K562 (cell line): Measurements from ENCODE around the gene NCOA1.

Source experiments
- ADNP ChIP-seq: fragments of 200-800 bp; sonication (Bioruptor generic); IDR thresholded peaks from 2 replicates; pipeline ENCODE4 v1.6.1; 2016; ENCODE audit warnings: missing genetic modification characterization, missing compliant biosample characterization
- FOXK2 ChIP-seq, 2 experiments: fragments of 450-650 bp; IDR thresholded peaks in 1 of 2; conservative IDR thresholded peaks in 1 of 2; 2 replicates each; pipeline ENCODE4 v1.6.1; 2016; ENCODE audit warnings: low read depth in 2 of 2, mild to moderate bottlenecking in 1 of 2
- HDAC6 ChIP-seq: IDR thresholded peaks from 2 replicates; pipeline ENCODE4 v1.6.1; 2012; ENCODE audit warnings: low read depth, mild to moderate bottlenecking, control low read depth, inconsistent platforms, low read length, moderate library complexity
- MCM7 ChIP-seq, 2 experiments: fragments of 450-650 bp; IDR thresholded peaks; 2 replicates each; pipeline ENCODE4 v1.6.1; 2016 to 2018
- RFX5 ChIP-seq: IDR thresholded peaks from 2 replicates; pipeline ENCODE4 v1.6.1; 2011; ENCODE audit warnings: low read depth, mild to moderate bottlenecking, improper control_type of control experiment, low read length
- ZBTB8A ChIP-seq: fragments of 450-650 bp; IDR thresholded peaks from 2 replicates; pipeline ENCODE4 v1.6.1; 2018; ENCODE audit warnings: mild to moderate bottlenecking, moderate library complexity; ENCODE audit not compliant: partially characterized antibody
- TF ChIP-seq, protein P1 (sequence below): sonication (generic); formaldehyde crosslinking; IDR thresholded peaks from 2 replicates; pipeline ENCODE4 v1.8.0; 2022; ENCODE audit warnings: mild to moderate bottlenecking, missing genetic modification reagents
- TF ChIP-seq, protein P2 (sequence below): conservative IDR thresholded peaks from 2 replicates; pipeline ENCODE4 v1.6.1; 2011; ENCODE audit warnings: low read depth, mild to moderate bottlenecking, low read length; ENCODE audit not compliant: control insufficient read depth
- TF ChIP-seq, protein P3 (sequence below): fragments of 250-450 bp; sonication (Bioruptor Pico); IDR thresholded peaks from 2 replicates; pipeline ENCODE4 v1.5.0; 2022; ENCODE audit warnings: mild to moderate bottlenecking
- TF ChIP-seq, protein P4 (sequence below): fragments of 450-650 bp; IDR thresholded peaks from 2 replicates; pipeline ENCODE4 v1.6.1; 2018; ENCODE audit not compliant: partially characterized antibody
- TF ChIP-seq, protein P5 (sequence below), 3 experiments: IDR thresholded peaks in 2 of 3; conservative IDR thresholded peaks in 1 of 3; 2 replicates each; pipeline ENCODE4 v1.5.1; 2011 to 2012; ENCODE audit warnings: low read length in 3 of 3, mild to moderate bottlenecking in 3 of 3, control low read depth in 2 of 3, improper control_type of control experiment in 1 of 3, inconsistent platforms in 1 of 3, low read depth in 1 of 3, mixed read lengths in 1 of 3, moderate library complexity in 1 of 3; ENCODE audit not compliant: insufficient read depth in 2 of 3

DNA sequence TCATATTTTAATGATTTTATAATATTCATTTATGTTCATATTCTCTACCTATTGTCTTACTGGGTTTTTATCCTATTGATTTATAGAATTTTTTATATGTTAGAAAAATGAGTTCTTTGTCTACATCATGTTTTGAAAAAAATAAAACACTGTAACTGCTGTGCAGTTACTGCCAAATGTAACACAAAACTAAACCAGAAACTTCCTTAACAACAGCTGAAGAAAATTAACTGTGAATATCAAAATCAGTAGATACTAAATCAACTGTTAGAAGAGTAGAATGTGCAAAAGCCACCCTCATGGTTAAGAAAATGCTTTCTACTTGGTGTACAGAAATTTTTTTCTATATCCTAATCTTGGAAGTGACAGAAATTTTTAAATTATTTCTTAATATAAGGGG lies 232.6 kb downstream of the NCOA1 start:
- TF ChIP-seq RFX5 (no peak), ADNP (no peak), FOXK2 (conservative IDR thresholded peaks at IDR 0.05 in 1 of 2, IDR thresholded peaks at IDR 0.05 in 1 of 2; ENCODE audit: low read depth in 2 of 2) (no peak), HDAC6 (no peak), MCM7 (IDR thresholded peaks at IDR 0.05) (no peak), ZBTB8A (no peak)
- TF ChIP-seq, protein P1, sequence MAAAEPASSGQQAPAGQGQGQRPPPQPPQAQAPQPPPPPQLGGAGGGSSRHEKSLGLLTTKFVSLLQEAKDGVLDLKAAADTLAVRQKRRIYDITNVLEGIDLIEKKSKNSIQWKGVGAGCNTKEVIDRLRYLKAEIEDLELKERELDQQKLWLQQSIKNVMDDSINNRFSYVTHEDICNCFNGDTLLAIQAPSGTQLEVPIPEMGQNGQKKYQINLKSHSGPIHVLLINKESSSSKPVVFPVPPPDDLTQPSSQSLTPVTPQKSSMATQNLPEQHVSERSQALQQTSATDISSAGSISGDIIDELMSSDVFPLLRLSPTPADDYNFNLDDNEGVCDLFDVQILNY (CRISPR knock-in tag): no peak
- TF ChIP-seq, protein P2, sequence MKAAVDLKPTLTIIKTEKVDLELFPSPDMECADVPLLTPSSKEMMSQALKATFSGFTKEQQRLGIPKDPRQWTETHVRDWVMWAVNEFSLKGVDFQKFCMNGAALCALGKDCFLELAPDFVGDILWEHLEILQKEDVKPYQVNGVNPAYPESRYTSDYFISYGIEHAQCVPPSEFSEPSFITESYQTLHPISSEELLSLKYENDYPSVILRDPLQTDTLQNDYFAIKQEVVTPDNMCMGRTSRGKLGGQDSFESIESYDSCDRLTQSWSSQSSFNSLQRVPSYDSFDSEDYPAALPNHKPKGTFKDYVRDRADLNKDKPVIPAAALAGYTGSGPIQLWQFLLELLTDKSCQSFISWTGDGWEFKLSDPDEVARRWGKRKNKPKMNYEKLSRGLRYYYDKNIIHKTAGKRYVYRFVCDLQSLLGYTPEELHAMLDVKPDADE: no peak
- TF ChIP-seq, protein P3, sequence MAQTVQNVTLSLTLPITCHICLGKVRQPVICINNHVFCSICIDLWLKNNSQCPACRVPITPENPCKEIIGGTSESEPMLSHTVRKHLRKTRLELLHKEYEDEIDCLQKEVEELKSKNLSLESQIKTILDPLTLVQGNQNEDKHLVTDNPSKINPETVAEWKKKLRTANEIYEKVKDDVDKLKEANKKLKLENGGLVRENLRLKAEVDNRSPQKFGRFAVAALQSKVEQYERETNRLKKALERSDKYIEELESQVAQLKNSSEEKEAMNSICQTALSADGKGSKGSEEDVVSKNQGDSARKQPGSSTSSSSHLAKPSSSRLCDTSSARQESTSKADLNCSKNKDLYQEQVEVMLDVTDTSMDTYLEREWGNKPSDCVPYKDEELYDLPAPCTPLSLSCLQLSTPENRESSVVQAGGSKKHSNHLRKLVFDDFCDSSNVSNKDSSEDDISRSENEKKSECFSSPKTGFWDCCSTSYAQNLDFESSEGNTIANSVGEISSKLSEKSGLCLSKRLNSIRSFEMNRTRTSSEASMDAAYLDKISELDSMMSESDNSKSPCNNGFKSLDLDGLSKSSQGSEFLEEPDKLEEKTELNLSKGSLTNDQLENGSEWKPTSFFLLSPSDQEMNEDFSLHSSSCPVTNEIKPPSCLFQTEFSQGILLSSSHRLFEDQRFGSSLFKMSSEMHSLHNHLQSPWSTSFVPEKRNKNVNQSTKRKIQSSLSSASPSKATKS (CRISPR knock-in tag): no peak
- TF ChIP-seq, protein P4, sequence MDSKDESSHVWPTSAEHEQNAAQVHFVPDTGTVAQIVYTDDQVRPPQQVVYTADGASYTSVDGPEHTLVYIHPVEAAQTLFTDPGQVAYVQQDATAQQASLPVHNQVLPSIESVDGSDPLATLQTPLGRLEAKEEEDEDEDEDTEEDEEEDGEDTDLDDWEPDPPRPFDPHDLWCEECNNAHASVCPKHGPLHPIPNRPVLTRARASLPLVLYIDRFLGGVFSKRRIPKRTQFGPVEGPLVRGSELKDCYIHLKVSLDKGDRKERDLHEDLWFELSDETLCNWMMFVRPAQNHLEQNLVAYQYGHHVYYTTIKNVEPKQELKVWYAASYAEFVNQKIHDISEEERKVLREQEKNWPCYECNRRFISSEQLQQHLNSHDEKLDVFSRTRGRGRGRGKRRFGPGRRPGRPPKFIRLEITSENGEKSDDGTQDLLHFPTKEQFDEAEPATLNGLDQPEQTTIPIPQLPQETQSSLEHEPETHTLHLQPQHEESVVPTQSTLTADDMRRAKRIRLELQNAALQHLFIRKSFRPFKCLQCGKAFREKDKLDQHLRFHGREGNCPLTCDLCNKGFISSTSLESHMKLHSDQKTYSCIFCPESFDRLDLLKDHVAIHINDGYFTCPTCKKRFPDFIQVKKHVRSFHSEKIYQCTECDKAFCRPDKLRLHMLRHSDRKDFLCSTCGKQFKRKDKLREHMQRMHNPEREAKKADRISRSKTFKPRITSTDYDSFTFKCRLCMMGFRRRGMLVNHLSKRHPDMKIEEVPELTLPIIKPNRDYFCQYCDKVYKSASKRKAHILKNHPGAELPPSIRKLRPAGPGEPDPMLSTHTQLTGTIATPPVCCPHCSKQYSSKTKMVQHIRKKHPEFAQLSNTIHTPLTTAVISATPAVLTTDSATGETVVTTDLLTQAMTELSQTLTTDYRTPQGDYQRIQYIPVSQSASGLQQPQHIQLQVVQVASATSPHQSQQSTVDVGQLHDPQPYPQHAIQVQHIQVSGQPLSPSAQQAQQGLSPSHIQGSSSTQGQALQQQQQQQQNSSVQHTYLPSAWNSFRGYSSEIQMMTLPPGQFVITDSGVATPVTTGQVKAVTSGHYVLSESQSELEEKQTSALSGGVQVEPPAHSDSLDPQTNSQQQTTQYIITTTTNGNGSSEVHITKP: no peak
- TF ChIP-seq, protein P5, sequence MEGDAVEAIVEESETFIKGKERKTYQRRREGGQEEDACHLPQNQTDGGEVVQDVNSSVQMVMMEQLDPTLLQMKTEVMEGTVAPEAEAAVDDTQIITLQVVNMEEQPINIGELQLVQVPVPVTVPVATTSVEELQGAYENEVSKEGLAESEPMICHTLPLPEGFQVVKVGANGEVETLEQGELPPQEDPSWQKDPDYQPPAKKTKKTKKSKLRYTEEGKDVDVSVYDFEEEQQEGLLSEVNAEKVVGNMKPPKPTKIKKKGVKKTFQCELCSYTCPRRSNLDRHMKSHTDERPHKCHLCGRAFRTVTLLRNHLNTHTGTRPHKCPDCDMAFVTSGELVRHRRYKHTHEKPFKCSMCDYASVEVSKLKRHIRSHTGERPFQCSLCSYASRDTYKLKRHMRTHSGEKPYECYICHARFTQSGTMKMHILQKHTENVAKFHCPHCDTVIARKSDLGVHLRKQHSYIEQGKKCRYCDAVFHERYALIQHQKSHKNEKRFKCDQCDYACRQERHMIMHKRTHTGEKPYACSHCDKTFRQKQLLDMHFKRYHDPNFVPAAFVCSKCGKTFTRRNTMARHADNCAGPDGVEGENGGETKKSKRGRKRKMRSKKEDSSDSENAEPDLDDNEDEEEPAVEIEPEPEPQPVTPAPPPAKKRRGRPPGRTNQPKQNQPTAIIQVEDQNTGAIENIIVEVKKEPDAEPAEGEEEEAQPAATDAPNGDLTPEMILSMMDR (IDR thresholded peaks at IDR 0.05 in 2 of 3, conservative IDR thresholded peaks at IDR 0.05 in 1 of 3; ENCODE audit: insufficient read depth in 2 of 3, low read depth in 1 of 3, low read length in 3 of 3): no peak
